Smooth muscle cell (in vitro differentiated cells): ENCODE data around the gene CSGALNACT2. TPM values are rescaled to one million over a fixed set of nuclear protein-coding genes. Genes with fewer than 3 reads are reported as not detected.

Experiments used
- DNase-seq: peaks from one replicate; lab custom pipeline; 2025; ENCODE audit not compliant: unreplicated experiment; lab: John Stamatoyannopoulos, UW
- H2AFZ ChIP-seq: fragments of 200-600 bp; sonication (generic); 2 replicates; pipeline ENCODE4 v1.6.0; 2016; ENCODE audit warnings: antibody characterized with exemption, low read depth, mild to moderate bottlenecking
- H3F3A ChIP-seq: fragments of 200-600 bp; sonication (generic); 2 replicates; pipeline ENCODE4 v1.6.0; 2017; ENCODE audit warnings: antibody characterized with exemption, low read depth
- H3K27ac ChIP-seq: fragments of 200-600 bp; sonication (generic); 2 replicates; pipeline ENCODE4 v1.5.1; 2016; ENCODE audit warnings: low read depth, mild to moderate bottlenecking
- H3K27me3 ChIP-seq: fragments of 200-600 bp; sonication (generic); 2 replicates; pipeline ENCODE4 v1.6.1; 2016; ENCODE audit warnings: low read depth, mild to moderate bottlenecking
- H3K36me3 ChIP-seq: fragments of 200-600 bp; sonication (generic); 2 replicates; pipeline ENCODE4 v1.5.1; 2016; ENCODE audit warnings: low read depth
- H3K4me1 ChIP-seq: fragments of 200-600 bp; sonication (generic); 2 replicates; pipeline ENCODE4 v1.5.1; 2016; ENCODE audit warnings: low read depth
- H3K4me2 ChIP-seq: fragments of 200-600 bp; sonication (generic); 2 replicates; pipeline ENCODE4 v1.6.0; 2016; ENCODE audit warnings: mild to moderate bottlenecking
- H3K4me3 ChIP-seq: fragments of 200-600 bp; sonication (generic); 2 replicates; pipeline ENCODE4 v1.5.1; 2016; ENCODE audit warnings: mild to moderate bottlenecking
- H3K79me2 ChIP-seq: fragments of 200-600 bp; sonication (generic); 2 replicates; pipeline ENCODE4 v1.6.0; 2016; ENCODE audit warnings: low read depth, mild to moderate bottlenecking
- H3K9ac ChIP-seq: fragments of 200-600 bp; sonication (generic); 2 replicates; pipeline ENCODE4 v1.6.0; 2016; ENCODE audit warnings: low read depth
- H3K9me3 ChIP-seq: fragments of 200-600 bp; sonication (generic); replicated peaks from 2 replicates; pipeline ENCODE4 v1.5.1; 2016; ENCODE audit warnings: low read depth
- H4K20me1 ChIP-seq: fragments of 200-600 bp; sonication (generic); 2 replicates; pipeline ENCODE4 v1.6.0; 2016; ENCODE audit warnings: low read depth
- CTCF ChIP-seq: fragments of 200-600 bp; sonication (generic); IDR thresholded peaks from 2 replicates; pipeline ENCODE4 v1.5.1; 2017; ENCODE audit warnings: borderline replicate concordance, mild to moderate bottlenecking, antibody characterized with exemption; ENCODE audit not compliant: insufficient read depth, poor library complexity, severe bottlenecking
- WGBS: methylation state at CpG from one replicate; pipeline ENCODE4 v1.1.7; 2016; ENCODE audit warnings: low lambda C conversion rate; 5-methylcytosine and 5-hydroxymethylcytosine counted together
- polyA plus RNA-seq: library from polyadenylated mRNA; unstranded; fragments of >200 nt; fragmentation: Nextera tagmentation; extraction: Ambion mirVana; gene quantifications from 2 replicates; pipeline ENCODE4 v1.2.1, GENCODE V29; 2016
- total RNA-seq: library from RNA; depleted of rRNA; stranded (reverse); fragments of >200 nt; gene quantifications from 2 replicates; pipeline ENCODE4 v1.2.3, GENCODE V29; 2014

The CSGALNACT2 gene
- total and polyA plus RNA-seq, 2 experiments from 2014 or later: 35.6 to 40.4 TPM

- H3K4me3 ChIP-seq: no peak overlapping the region
- H4K20me1 ChIP-seq: no peaks in the 10 kb centered on the region
- no peak overlapping the region for H3K27ac ChIP-seq
- no peak overlapping the region for H3K9ac ChIP-seq
- no peaks in the 10 kb centered on the region for H3K4me1 ChIP-seq
- H3K4me2 ChIP-seq: no peak overlapping the region
- peaks cover 52% of the 10 kb centered on the region for H3K27me3 ChIP-seq
- no peaks in the 10 kb centered on the region for H3K79me2 ChIP-seq
- TF ChIP-seq CTCF: no peak
- no peak overlapping the region for H2AFZ ChIP-seq
- DNase-seq: no peak
- 95% methylated on average over 4 of the region's 5 CpGs for WGBS
- no peaks in the 10 kb centered on the region for H3F3A ChIP-seq
- H3K9me3 ChIP-seq: no peaks in the 10 kb centered on the region
- no peaks in the 10 kb centered on the region for H3K36me3 ChIP-seq
Measured at GRCh38 chr10:43225004-43225786, 87.0 kb downstream of the CSGALNACT2 start.

GRCh38 chr10:43225787-43226153 is 87.5 kb downstream of the CSGALNACT2 start:
- DNase-seq: no peak
- Histone ChIP-seq H3K79me2 (no peaks in the 10 kb centered on the region), H3K4me2 (no peak overlapping the region), H3F3A (no peaks in the 10 kb centered on the region), H3K9ac (no peak overlapping the region), H3K4me3 (no peak overlapping the region), H3K9me3 (no peaks in the 10 kb centered on the region), H3K4me1 (no peaks in the 10 kb centered on the region), H3K27ac (no peak overlapping the region), H3K27me3 (peaks cover 58% of the 10 kb centered on the region), H3K36me3 (no peaks in the 10 kb centered on the region), H2AFZ (no peak overlapping the region), H4K20me1 (no peaks in the 10 kb centered on the region)
- 74% methylated on average over 10 of the region's 11 CpGs for WGBS
- TF ChIP-seq CTCF: no peak

- Histone ChIP-seq H3K9ac (no peak overlapping the region), H4K20me1 (no peaks in the 10 kb centered on the region), H3K9me3 (no peaks in the 10 kb centered on the region), H3K4me1 (no peaks in the 10 kb centered on the region), H3F3A (no peaks in the 10 kb centered on the region), H2AFZ (no peak overlapping the region), H3K36me3 (no peaks in the 10 kb centered on the region), H3K27me3 (peaks cover 65% of the 10 kb centered on the region), H3K79me2 (no peaks in the 10 kb centered on the region), H3K4me2 (no peak overlapping the region), H3K27ac (no peak overlapping the region), H3K4me3 (no peak overlapping the region)
- DNase-seq: no peak
- 91% methylated on average over 6 of the region's 6 CpGs for WGBS
- TF ChIP-seq CTCF: no peak
Measured at GRCh38 chr10:43226441-43226840, 88.2 kb downstream of the CSGALNACT2 start.
